ENCODE data around the gene RARRES2. TPM values are rescaled to one million over a fixed set of nuclear protein-coding genes. Genes with fewer than 3 reads are reported as not detected.
"Not testable (repeated sequence)": the region's sequence is repeated elsewhere in the genome, so short reads cannot be mapped to it uniquely, and the experiment has no call there.

The RARRES2 gene
- total and polyA plus RNA-seq, 5 donors = 111 to 195 (median 176) TPM

- Histone ChIP-seq H3K4me3 (ENCODE audit: low read length) (no peak overlapping the region), H3K27me3 (ENCODE audit: control insufficient read depth, insufficient read depth) (no peaks in the 10 kb centered on the region), H3K27ac (ENCODE audit: low read length) (no peak overlapping the region), H3K9me3 (ENCODE audit: control insufficient read depth, low read length) (no peaks in the 10 kb centered on the region), H3K4me1 (ENCODE audit: control insufficient read depth, insufficient read depth, low read length) (peaks cover 2% of the 10 kb centered on the region)
- DNase-seq (no peak), ATAC-seq (peak in 1 of 2 donors; percentile 31)
- intact Hi-C loops (cut with DNase I) = no loop called here
- 69% methylated on average over 12 of the region's 12 CpGs for WGBS
Measured at GRCh38 chr7:150324373-150324961, 17.0 kb downstream of the RARRES2 start.

GRCh38 chr7:150323682-150324372 lies 17.6 kb downstream of the RARRES2 start:
- Histone ChIP-seq H3K27me3 (ENCODE audit: control insufficient read depth, insufficient read depth) (no peaks in the 10 kb centered on the region), H3K4me3 (ENCODE audit: low read length) (peak overlapping the region; percentile 46), H3K9me3 (ENCODE audit: control insufficient read depth, low read length) (no peaks in the 10 kb centered on the region), H3K4me1 (ENCODE audit: control insufficient read depth, insufficient read depth, low read length) (peaks cover 2% of the 10 kb centered on the region), H3K27ac (ENCODE audit: low read length) (no peak overlapping the region)
- WGBS = 26% methylated on average over 16 of the region's 16 CpGs
- ATAC-seq (peak; percentile 13 to 17), DNase-seq (no peak)
- intact Hi-C loops (cut with DNase I) = no loop called here

GRCh38 chr7:150322833-150323681 lies 18.4 kb downstream of the RARRES2 start, which contains the start of the genes ACTR3C and LRRC61:
ACTR3C (minus strand) TSS chr7:150323545; CDS start chr7:150295296, 28,249 bp downstream.
LRRC61 (plus strand) TSS chr7:150323355; CDS start chr7:150336862, 13,507 bp downstream.
- Histone ChIP-seq H3K27ac (ENCODE audit: low read length) (no peak within 1 kb of the TSS), H3K9me3 (ENCODE audit: control insufficient read depth, low read length) (no peaks in the 10 kb centered on the region), H3K4me3 (ENCODE audit: low read length) (peak within 1 kb of the TSS; percentile 46), H3K4me1 (ENCODE audit: control insufficient read depth, insufficient read depth, low read length) (peaks cover 2% of the 10 kb centered on the region), H3K27me3 (ENCODE audit: control insufficient read depth, insufficient read depth) (no peaks in the 10 kb centered on the region)
- DNase-seq = peak in 2 of 3 donors; percentile 80 to 84
- 7% methylated on average over 82 of the region's 82 CpGs for WGBS
- intact Hi-C loops (cut with DNase I) = no loop called here
- peak; percentile 72 to 79 for ATAC-seq

- Histone ChIP-seq H3K4me1 (ENCODE audit: control insufficient read depth, insufficient read depth, low read length) (peaks cover 2% of the 10 kb centered on the region), H3K27ac (ENCODE audit: low read length) (no peak overlapping the region), H3K27me3 (ENCODE audit: control insufficient read depth, insufficient read depth) (no peaks in the 10 kb centered on the region), H3K9me3 (ENCODE audit: control insufficient read depth, low read length) (no peaks in the 10 kb centered on the region), H3K4me3 (ENCODE audit: low read length) (peak overlapping the region; percentile 46)
- 81% methylated on average over 4 of the region's 4 CpGs for WGBS
- intact Hi-C loops (cut with DNase I) = no loop called here
- ATAC-seq (no peak), DNase-seq (no peak)
Measured at GRCh38 chr7:150322114-150322832, 19.2 kb downstream of the RARRES2 start.

GRCh38 chr7:150321788-150322113 lies 19.7 kb downstream of the RARRES2 start:
- no peak for DNase-seq
- WGBS = 98% methylated on average over 3 of the region's 3 CpGs
- ATAC-seq = no peak

GRCh38 chr7:150317748-150318444 lies 23.5 kb downstream of the RARRES2 start:
- ATAC-seq (no peak), DNase-seq (no peak)
- H3K27me3 ChIP-seq (ENCODE audit: control insufficient read depth, insufficient read depth) = no peaks in the 10 kb centered on the region
- H3K9me3 ChIP-seq (ENCODE audit: control insufficient read depth, low read length) = no peaks in the 10 kb centered on the region
- no peak overlapping the region for H3K27ac ChIP-seq (ENCODE audit: low read length)
- H3K4me3 ChIP-seq (ENCODE audit: low read length) = no peak overlapping the region
- WGBS = 47% methylated on average over 7 of the region's 7 CpGs
- H3K4me1 ChIP-seq (ENCODE audit: control insufficient read depth, insufficient read depth, low read length) = peaks cover 2% of the 10 kb centered on the region
- intact Hi-C loops (cut with DNase I) = no loop called here

More at GRCh38 chr7:150321788-150322113, 19.7 kb downstream of the RARRES2 start:
- peaks cover 2% of the 10 kb centered on the region for H3K4me1 ChIP-seq (ENCODE audit: control insufficient read depth, insufficient read depth, low read length)
- H3K27ac ChIP-seq (ENCODE audit: low read length) = no peak overlapping the region
- H3K27me3 ChIP-seq (ENCODE audit: control insufficient read depth, insufficient read depth) = no peaks in the 10 kb centered on the region
- no peak overlapping the region for H3K4me3 ChIP-seq (ENCODE audit: low read length)
- intact Hi-C loops (cut with DNase I) = no loop called here
- no peaks in the 10 kb centered on the region for H3K9me3 ChIP-seq (ENCODE audit: control insufficient read depth, low read length)

GRCh38 chr7:150316987-150317386 lies 24.4 kb downstream of the RARRES2 start:
- 84% methylated on average over 6 of the region's 6 CpGs for WGBS
- H3K27ac ChIP-seq (ENCODE audit: low read length); H3K9me3 ChIP-seq (ENCODE audit: control insufficient read depth, low read length); H3K27me3 ChIP-seq (ENCODE audit: control insufficient read depth, insufficient read depth); ATAC-seq; DNase-seq; H3K4me1 ChIP-seq (ENCODE audit: control insufficient read depth, insufficient read depth, low read length); H3K4me3 ChIP-seq (ENCODE audit: low read length); intact Hi-C loops (cut with DNase I): not testable (repeated sequence)

- no peak for DNase-seq
- H3K27ac ChIP-seq (ENCODE audit: low read length) = no peak overlapping the region
- intact Hi-C loops (cut with DNase I) = no loop called here
- H3K4me1 ChIP-seq (ENCODE audit: control insufficient read depth, insufficient read depth, low read length) = no peaks in the 10 kb centered on the region
- WGBS = 83% methylated on average over 5 of the region's 5 CpGs
- ATAC-seq = no peak
- H3K4me3 ChIP-seq (ENCODE audit: low read length) = no peak overlapping the region
- H3K9me3 ChIP-seq (ENCODE audit: control insufficient read depth, low read length) = no peaks in the 10 kb centered on the region
- H3K27me3 ChIP-seq (ENCODE audit: control insufficient read depth, insufficient read depth) = no peaks in the 10 kb centered on the region
Measured at GRCh38 chr7:150314639-150315239, 26.7 kb downstream of the RARRES2 start.

GRCh38 chr7:150313870-150314269 lies 27.6 kb downstream of the RARRES2 start:
- Histone ChIP-seq H3K27me3 (ENCODE audit: control insufficient read depth, insufficient read depth) (no peaks in the 10 kb centered on the region), H3K27ac (ENCODE audit: low read length) (no peak overlapping the region), H3K4me3 (ENCODE audit: low read length) (no peak overlapping the region), H3K4me1 (ENCODE audit: control insufficient read depth, insufficient read depth, low read length) (no peaks in the 10 kb centered on the region), H3K9me3 (ENCODE audit: control insufficient read depth, low read length) (no peaks in the 10 kb centered on the region)
- intact Hi-C loops (cut with DNase I) = no loop called here
- ATAC-seq (no peak), DNase-seq (no peak)
- 95% methylated on average over 6 of the region's 6 CpGs for WGBS

GRCh38 chr7:150313367-150313809 lies 28.0 kb downstream of the RARRES2 start:
- DNase-seq (no peak), ATAC-seq (no peak)
- 67% methylated on average over 3 of the region's 3 CpGs for WGBS
- no peak overlapping the region for H3K4me3 ChIP-seq (ENCODE audit: low read length)
- H3K4me1 ChIP-seq (ENCODE audit: control insufficient read depth, insufficient read depth, low read length) = no peaks in the 10 kb centered on the region
- H3K27me3 ChIP-seq (ENCODE audit: control insufficient read depth, insufficient read depth) = no peaks in the 10 kb centered on the region
- intact Hi-C loops (cut with DNase I) = no loop called here
- no peaks in the 10 kb centered on the region for H3K9me3 ChIP-seq (ENCODE audit: control insufficient read depth, low read length)
- H3K27ac ChIP-seq (ENCODE audit: low read length) = no peak overlapping the region

Data from right cardiac atrium (tissue), 5 donors.